ENCODE data around the gene ADIPOR1.
"Not testable (repeated sequence)": the region's sequence is repeated elsewhere in the genome, so short reads cannot be mapped to it uniquely, and the experiment has no call there.

ADIPOR1 gene

GRCh38 chr1:202936409-202936808, 21.7 kb downstream of the ADIPOR1 start:
- not testable (repeated sequence) for DNase-seq (ENCODE audit: low read depth)

- DNase-seq (ENCODE audit: low read depth), result no peak
Observed at GRCh38 chr1:202935844-202936243, 22.3 kb downstream of the ADIPOR1 start.

GRCh38 chr1:202934755-202935154, 23.4 kb downstream of the ADIPOR1 start:
- DNase-seq (ENCODE audit: low read depth), result no peak

GRCh38 chr1:202932476-202932875, 25.6 kb downstream of the ADIPOR1 start:
- DNase-seq (ENCODE audit: low read depth), result no peak

- peak; percentile 91 for DNase-seq (ENCODE audit: low read depth)
Observed at GRCh38 chr1:202926581-202927491, 31.3 kb downstream of the ADIPOR1 start, which contains the start of gene KLHL12. Gene KLHL12, minus strand, starts transcription at chr1:202927234. Its CDS starts 2,072 bp downstream, at chr1:202925162.

- DNase-seq (ENCODE audit: low read depth), result no peak
Observed at GRCh38 chr1:202923533-202923932, 34.6 kb downstream of the ADIPOR1 start.

GRCh38 chr1:202919615-202920014, 38.5 kb downstream of the ADIPOR1 start:
- no peak for DNase-seq (ENCODE audit: low read depth)

GRCh38 chr1:202915146-202915545, 43.0 kb downstream of the ADIPOR1 start:
- DNase-seq (ENCODE audit: low read depth), result no peak

- not testable (repeated sequence) for DNase-seq (ENCODE audit: low read depth)
Observed at GRCh38 chr1:202912476-202912875, 45.6 kb downstream of the ADIPOR1 start.

GRCh38 chr1:202909494-202909893, 48.6 kb downstream of the ADIPOR1 start:
- DNase-seq (ENCODE audit: low read depth), result no peak

- no peak for DNase-seq (ENCODE audit: low read depth)
Observed at GRCh38 chr1:202908998-202909397, 49.1 kb downstream of the ADIPOR1 start.

- DNase-seq (ENCODE audit: low read depth), result no peak
Observed at GRCh38 chr1:202905331-202905730, 52.8 kb downstream of the ADIPOR1 start.

GRCh38 chr1:202903808-202904207, 54.3 kb downstream of the ADIPOR1 start:
- DNase-seq (ENCODE audit: low read depth), result not testable (repeated sequence)

GRCh38 chr1:202901555-202901954, 56.6 kb downstream of the ADIPOR1 start:
- DNase-seq (ENCODE audit: low read depth), result no peak

GRCh38 chr1:202892501-202892900, 65.6 kb downstream of the ADIPOR1 start:
- no peak for DNase-seq (ENCODE audit: low read depth)
